Testis (tissue), 3 donors: ENCODE measurements around the gene NOMO2. TPM values are rescaled to one million over a fixed set of nuclear protein-coding genes. Genes with fewer than 3 reads are reported as not detected.
"Not testable (repeated sequence)": the region's sequence is repeated elsewhere in the genome, so short reads cannot be mapped to it uniquely, and the experiment has no call there.

Experiments used
- DNase-seq: peaks from one replicate; pipeline ENCODE4 v3.0.0-alpha.2; 2019
- H3K27ac ChIP-seq, 2 donors: fragments of 200-600 bp; sonication (generic); one replicate each; pipeline ENCODE4 v1.5.1; 2019
- H3K27me3 ChIP-seq: fragments of 200-600 bp; sonication (generic); one replicate; pipeline ENCODE4 v1.5.1; 2019
- H3K36me3 ChIP-seq: fragments of 200-600 bp; sonication (generic); one replicate; pipeline ENCODE4 v1.5.1; 2017; ENCODE audit warnings: low read depth; ENCODE audit errors: missing control alignments
- H3K4me1 ChIP-seq: fragments of 200-600 bp; sonication (generic); one replicate; pipeline ENCODE4 v1.5.1; 2019
- H3K4me3 ChIP-seq, 2 donors: fragments of 200-600 bp; sonication (generic); one replicate each; pipeline ENCODE4 v1.5.1; 2017 to 2019
- H3K9me3 ChIP-seq: fragments of 200-600 bp; sonication (generic); one replicate; pipeline ENCODE4 v1.5.1; 2017
- WGBS, 2 donors: methylation state at CpG; one replicate each; pipeline ENCODE4 v1.1.5; 2018; 5-methylcytosine and 5-hydroxymethylcytosine counted together
- intact Hi-C: fragments of 100-400 bp; cut with DNase I; formaldehyde crosslinking; loops from one replicate; pipeline ENCODE4 v1.15.1; 2023; ENCODE audit warnings: low total_unique reads
- microRNA-seq, 2 donors: library from miRNA; unstranded; fragments of <30 nt; microRNA quantifications; one replicate each; pipeline ENCODE4, GENCODE V29; 2016; ENCODE audit warnings: borderline number of aligned reads in 2 of 2, borderline replicate concordance in 1 of 2
- polyA plus RNA-seq: library from polyadenylated mRNA; stranded (reverse); fragments of 350-450 nt; fragmentation: Illumina TruSeq; extraction: RNeasy Lipid Tissue Mini Kit (QIAGEN cat#74804); gene quantifications from one replicate; pipeline ENCODE4 v1.2.3, GENCODE V29; 2014; ENCODE audit warnings: low read depth, low replicate concordance; ENCODE audit not compliant: insufficient read depth
- small RNA-seq, 2 donors: library from RNA; depleted of rRNA; stranded (forward); fragments of <200 nt; gene quantifications; one replicate each; pipeline ENCODE3, GENCODE V24; 2016
- total RNA-seq, 2 donors: library from RNA; depleted of rRNA; stranded (reverse); fragments of >200 nt; gene quantifications; one replicate each; pipeline ENCODE4 v1.2.3, GENCODE V29; 2016

The NOMO2 gene
- total and polyA plus RNA-seq, 3 donors from 2014 or later = 57.0 to 108 (median 81.6) TPM

DNA sequence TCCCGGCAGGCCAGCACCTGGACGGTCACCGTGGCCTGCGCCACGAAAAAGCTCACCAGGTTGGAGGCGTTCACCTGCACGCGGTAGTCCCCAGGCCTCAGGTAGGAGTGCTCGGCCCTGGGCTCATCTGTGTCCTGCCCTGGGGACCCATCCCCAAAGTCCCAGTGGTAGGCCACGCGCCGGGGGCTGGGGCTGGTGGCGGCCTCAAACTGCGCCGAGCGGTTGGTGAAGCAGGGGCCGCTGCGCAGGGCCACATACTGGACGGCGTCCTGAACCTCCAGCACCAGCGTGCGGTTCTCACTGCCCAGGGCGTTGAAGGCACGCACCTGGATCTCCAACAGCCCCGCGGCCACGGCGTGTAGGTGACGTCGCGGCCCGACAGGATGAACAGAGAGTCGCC lies 176.6 kb downstream of the NOMO2 start:
- DNase-seq, H3K27ac ChIP-seq, H3K36me3 ChIP-seq, H3K9me3 ChIP-seq, H3K27me3 ChIP-seq, intact Hi-C loops, H3K4me3 ChIP-seq, H3K4me1 ChIP-seq: not testable (repeated sequence)
- 98% methylated on average over 21 of the region's 33 CpGs; no CpG with 5 or more reads in 1 of the 2 donors for WGBS, 2 donors

- DNase-seq, H3K4me3 ChIP-seq, H3K36me3 ChIP-seq, H3K27me3 ChIP-seq, H3K27ac ChIP-seq, H3K9me3 ChIP-seq, H3K4me1 ChIP-seq, intact Hi-C loops: not testable (repeated sequence)
- WGBS, 2 donors = no CpG with 5 or more reads among the region's 31 CpGs
These were observed 177.0 kb downstream of the NOMO2 start for GRCh38 chr16:18384869-18385268.

- H3K4me3 ChIP-seq, H3K27me3 ChIP-seq, H3K4me1 ChIP-seq, intact Hi-C loops, H3K36me3 ChIP-seq, H3K27ac ChIP-seq, DNase-seq, H3K9me3 ChIP-seq: not testable (repeated sequence)
- 93% methylated on average over 16 of the region's 25 CpGs; no CpG with 5 or more reads in 1 of the 2 donors for WGBS, 2 donors
These were observed 177.7 kb downstream of the NOMO2 start for GRCh38 chr16:18384098-18384636.

- H3K4me3 ChIP-seq, H3K4me1 ChIP-seq, intact Hi-C loops, H3K27ac ChIP-seq, H3K9me3 ChIP-seq, H3K36me3 ChIP-seq, H3K27me3 ChIP-seq: not testable (repeated sequence)
- WGBS, 2 donors = 91% methylated on average over 22 of the region's 28 CpGs; no CpG with 5 or more reads in 1 of the 2 donors
- peak; percentile 9 for DNase-seq
These were observed 179.2 kb downstream of the NOMO2 start for GRCh38 chr16:18382696-18383095.

Small RNA genes lying within 50 kb of the gene (microRNA-seq; reads per million reads assigned to microRNA genes)
- gene MIR3179-3 (0 reads per million in 2 donors), gene MIR3179-4 (0 reads per million in 2 donors), gene MIR3180-3 (0 reads per million in 2 donors), gene MIR3670-3 (0 reads per million in 2 donors), gene MIR3670-4 (0 reads per million in 2 donors), gene MIR6770-3 (0 reads per million in 2 donors)

Small RNA genes lying within 50 kb of the gene (small RNA-seq; reads per million reads assigned to genes)
- 0 reads per million in 2 donors for gene MIR3179-3
- 0 reads per million in 2 donors for gene MIR3179-4
- gene MIR3180-3 = 0 reads per million in 2 donors
- gene MIR3670-3 = 0 reads per million in 2 donors
- 0 reads per million in 2 donors for gene MIR3670-4
- 0 reads per million in 2 donors for gene MIR6770-3
- 0 reads per million in 2 donors for gene RF00019

Other genes starting within 250 kb of the NOMO2 start
- gene NPIPA8, start 225.4 kb downstream of the NOMO2 start, total RNA-seq = 1 to 10 TPM in 1 of 2 donors, under 1 TPM in 1; 0.31 to 6.6 TPM
- gene NPIPA8, start 225.4 kb downstream of the NOMO2 start, polyA plus RNA-seq = 4.5 TPM
- gene RPS15A, start 228.2 kb upstream of the NOMO2 start, total RNA-seq = 100 to 1,000 TPM; 342 to 970 TPM
- gene RPS15A, start 228.2 kb upstream of the NOMO2 start, polyA plus RNA-seq = 1,223 TPM
- 100 to 1,000 TPM; 392 TPM for gene ARL6IP1, start 239.5 kb upstream of the NOMO2 start, total RNA-seq
- 219 TPM for gene ARL6IP1, start 239.5 kb upstream of the NOMO2 start, polyA plus RNA-seq